Measurements from ENCODE around the gene SLC5A4. TPM values are rescaled to one million over a fixed set of nuclear protein-coding genes. Genes with fewer than 3 reads are reported as not detected.

Gene SLC5A4
- total RNA-seq, 1 donor from 2014 or later, result not detected

GRCh38 chr22:32261306-32261705 is 6.2 kb upstream of the SLC5A4 start:
- no peak overlapping the region for H3K27ac Mint-ChIP-seq
- H3K36me3 Mint-ChIP-seq (ENCODE audit: low read depth), result no peaks in the 10 kb centered on the region
- intact Hi-C loops (cut with micrococcal nuclease), result loop anchor here (10.0 kb wide), 1 partner anchor 597 kb away; the partner anchor contains the start of gene PISD
- H3K4me3 Mint-ChIP-seq, result no peak overlapping the region
- H3K9me3 Mint-ChIP-seq, result no peaks in the 10 kb centered on the region
- TF ChIP-seq CTCF (IDR thresholded peaks at IDR 0.05), result no peak
- H3K4me1 Mint-ChIP-seq, result no peaks in the 10 kb centered on the region
- CTCF ChIA-PET, result no interaction called here
- ATAC-seq (ENCODE audit: low read depth) (no peak), DNase-seq (no peak)
- peaks cover 16% of the 10 kb centered on the region for H3K27me3 Mint-ChIP-seq
- POLR2A ChIA-PET, result no interaction called here

- ATAC-seq (ENCODE audit: low read depth), result no peak
- no peak overlapping the region for H3K27ac Mint-ChIP-seq
- no peak for TF ChIP-seq CTCF (IDR thresholded peaks at IDR 0.05)
- no peak for DNase-seq
- no peaks in the 10 kb centered on the region for H3K4me1 Mint-ChIP-seq
- CTCF ChIA-PET, result no interaction called here
- intact Hi-C loops (cut with micrococcal nuclease), result no loop called here
- H3K9me3 Mint-ChIP-seq, result no peaks in the 10 kb centered on the region
- no peak overlapping the region for H3K4me3 Mint-ChIP-seq
- POLR2A ChIA-PET, result no interaction called here
- H3K36me3 Mint-ChIP-seq (ENCODE audit: low read depth), result no peaks in the 10 kb centered on the region
- H3K27me3 Mint-ChIP-seq, result peaks cover 15% of the 10 kb centered on the region
Measured at GRCh38 chr22:32258791-32259190, 3.6 kb upstream of the SLC5A4 start.

GRCh38 chr22:32255726-32256125 is 579 bp upstream of the SLC5A4 start:
- Mint-ChIP-seq H3K27ac (no peak overlapping the region), H3K9me3 (no peaks in the 10 kb centered on the region), H3K27me3 (peaks cover 21% of the 10 kb centered on the region), H3K36me3 (ENCODE audit: low read depth) (no peaks in the 10 kb centered on the region), H3K4me1 (no peaks in the 10 kb centered on the region), H3K4me3 (no peak overlapping the region)
- CTCF ChIA-PET, result no interaction called here
- ATAC-seq (ENCODE audit: low read depth), result no peak
- intact Hi-C loops (cut with micrococcal nuclease), result no loop called here
- DNase-seq, result no peak
- TF ChIP-seq CTCF (IDR thresholded peaks at IDR 0.05), result no peak
- POLR2A ChIA-PET, result no interaction called here

GRCh38 chr22:32249231-32249630 is 5.9 kb downstream of the SLC5A4 start:
- H3K9me3 Mint-ChIP-seq, result no peaks in the 10 kb centered on the region
- peaks cover 30% of the 10 kb centered on the region for H3K27me3 Mint-ChIP-seq
- H3K27ac Mint-ChIP-seq, result no peak overlapping the region
- H3K4me1 Mint-ChIP-seq, result no peaks in the 10 kb centered on the region
- no peaks in the 10 kb centered on the region for H3K36me3 Mint-ChIP-seq (ENCODE audit: low read depth)
- ATAC-seq (ENCODE audit: low read depth), result no peak
- TF ChIP-seq CTCF (IDR thresholded peaks at IDR 0.05), result no peak
- no peak overlapping the region for H3K4me3 Mint-ChIP-seq
- intact Hi-C loops (cut with micrococcal nuclease), result no loop called here
- ChIA-PET CTCF (interaction anchor here (0.6 kb wide), 2 partner anchors 41 to 1453 kb away, joined by 3 read pairs; no protein-coding TSS in a partner anchor), POLR2A (no interaction called here)
- no peak for DNase-seq

GRCh38 chr22:32248276-32248675 is 6.9 kb downstream of the SLC5A4 start:
- H3K27ac Mint-ChIP-seq, result no peak overlapping the region
- ATAC-seq (ENCODE audit: low read depth) (no peak), DNase-seq (no peak)
- CTCF ChIA-PET, result no interaction called here
- TF ChIP-seq CTCF (IDR thresholded peaks at IDR 0.05), result no peak
- POLR2A ChIA-PET, result no interaction called here
- H3K4me1 Mint-ChIP-seq, result no peaks in the 10 kb centered on the region
- intact Hi-C loops (cut with micrococcal nuclease), result no loop called here
- no peaks in the 10 kb centered on the region for H3K36me3 Mint-ChIP-seq (ENCODE audit: low read depth)
- H3K27me3 Mint-ChIP-seq, result peaks cover 29% of the 10 kb centered on the region
- no peak overlapping the region for H3K4me3 Mint-ChIP-seq
- no peaks in the 10 kb centered on the region for H3K9me3 Mint-ChIP-seq

Data from activated B cell treated with CpG ODN at 0.5 μM for 24 hours (primary cell).